ENCODE measurements around the gene PML. TPM values are rescaled to one million over a fixed set of nuclear protein-coding genes. Genes with fewer than 3 reads are reported as not detected.
A peak's percentile ranks its signal among the peaks of the same experiment; 100 is the strongest.

Gene PML
- total RNA-seq, 1 donor from 2014 or later: 30.6 TPM

GRCh38 chr15:74008901-74009300 lies 14.4 kb downstream of the PML start:
- H3K36me3 Mint-ChIP-seq (ENCODE audit: low read depth): peaks cover 13% of the 10 kb centered on the region
- no peak for TF ChIP-seq CTCF (conservative IDR thresholded peaks at IDR 0.05)
- no peak overlapping the region for H3K4me3 Mint-ChIP-seq
- peaks cover 22% of the 10 kb centered on the region for H3K4me1 Mint-ChIP-seq
- H3K9me3 Mint-ChIP-seq: peaks cover 3% of the 10 kb centered on the region
- H3K27me3 Mint-ChIP-seq (ENCODE audit: low read depth): no peaks in the 10 kb centered on the region
- peak overlapping the region; percentile 68 for H3K27ac Mint-ChIP-seq (ENCODE audit: unreplicated experiment)
- no peak for DNase-seq (ENCODE audit: low read depth, low spot score)

- Mint-ChIP-seq H3K27ac (ENCODE audit: unreplicated experiment) (peak overlapping the region; percentile 39), H3K4me3 (no peak overlapping the region), H3K4me1 (peaks cover 22% of the 10 kb centered on the region), H3K9me3 (peaks cover 3% of the 10 kb centered on the region), H3K36me3 (ENCODE audit: low read depth) (peaks cover 13% of the 10 kb centered on the region), H3K27me3 (ENCODE audit: low read depth) (no peaks in the 10 kb centered on the region)
- DNase-seq (ENCODE audit: low read depth, low spot score): no peak
- no peak for TF ChIP-seq CTCF (conservative IDR thresholded peaks at IDR 0.05)
Observed at GRCh38 chr15:74010929-74011540, 16.5 kb downstream of the PML start.

GRCh38 chr15:74011610-74012009 lies 17.1 kb downstream of the PML start:
- Mint-ChIP-seq H3K4me1 (peaks cover 21% of the 10 kb centered on the region), H3K4me3 (no peak overlapping the region), H3K9me3 (peaks cover 3% of the 10 kb centered on the region), H3K36me3 (ENCODE audit: low read depth) (peaks cover 9% of the 10 kb centered on the region), H3K27ac (ENCODE audit: unreplicated experiment) (no peak overlapping the region), H3K27me3 (ENCODE audit: low read depth) (no peaks in the 10 kb centered on the region)
- no peak for TF ChIP-seq CTCF (conservative IDR thresholded peaks at IDR 0.05)
- DNase-seq (ENCODE audit: low read depth, low spot score): no peak

- Mint-ChIP-seq H3K36me3 (ENCODE audit: low read depth) (peaks cover 9% of the 10 kb centered on the region), H3K9me3 (peaks cover 3% of the 10 kb centered on the region), H3K27ac (ENCODE audit: unreplicated experiment) (no peak overlapping the region), H3K4me3 (no peak overlapping the region), H3K27me3 (ENCODE audit: low read depth) (no peaks in the 10 kb centered on the region), H3K4me1 (peaks cover 12% of the 10 kb centered on the region)
- no peak for TF ChIP-seq CTCF (conservative IDR thresholded peaks at IDR 0.05)
- DNase-seq (ENCODE audit: low read depth, low spot score): no peak
Observed at GRCh38 chr15:74013374-74013894, 18.9 kb downstream of the PML start.

- TF ChIP-seq CTCF (conservative IDR thresholded peaks at IDR 0.05): no peak
- Mint-ChIP-seq H3K4me1 (no peaks in the 10 kb centered on the region), H3K27ac (ENCODE audit: unreplicated experiment) (no peak overlapping the region), H3K36me3 (ENCODE audit: low read depth) (peaks cover 3% of the 10 kb centered on the region), H3K4me3 (no peak overlapping the region), H3K27me3 (ENCODE audit: low read depth) (no peaks in the 10 kb centered on the region), H3K9me3 (no peaks in the 10 kb centered on the region)
- no peak for DNase-seq (ENCODE audit: low read depth, low spot score)
Observed at GRCh38 chr15:74019734-74020133, 25.2 kb downstream of the PML start.
